Left forelimb (tissue), 1 donor: ENCODE measurements around the gene BCCIP.

ENCODE experiments used
- DNase-seq: peaks from one replicate; pipeline ENCODE4 v3.0.0-alpha.2; 2018; ENCODE audit warnings: low spot score

The BCCIP gene

DNA sequence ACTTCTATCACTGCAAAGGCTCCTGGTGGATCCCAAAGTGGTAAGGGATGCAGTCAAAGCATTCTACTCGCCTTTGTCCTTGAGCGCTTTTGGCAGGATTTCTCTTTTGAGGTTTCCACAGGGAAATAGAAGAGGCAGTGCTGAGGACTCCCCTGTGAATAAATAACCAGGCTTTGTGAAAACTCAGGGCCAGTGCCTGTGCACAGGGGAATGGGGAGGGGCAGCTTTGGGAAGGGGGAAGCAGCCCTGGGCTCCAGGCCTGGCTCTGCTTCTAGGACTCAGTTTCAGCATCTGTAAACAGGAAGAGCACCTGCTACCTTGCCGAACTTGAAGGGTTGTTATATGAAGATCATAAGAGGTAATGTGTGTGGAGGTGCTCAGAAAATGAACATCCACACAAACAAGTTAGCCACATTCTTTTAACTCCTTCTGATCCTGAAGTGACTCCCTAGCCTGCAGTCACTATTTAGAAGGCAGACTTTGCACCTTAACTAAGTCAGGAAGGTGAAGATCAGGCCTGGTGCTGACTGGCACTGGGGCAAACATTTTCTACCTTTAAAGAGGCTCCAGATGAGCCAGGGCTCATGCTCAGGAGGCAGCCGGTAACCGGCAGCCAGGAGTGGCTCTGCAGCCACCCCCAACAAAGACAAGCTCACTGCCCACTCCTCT, 25.2 kb upstream of the BCCIP start:
- peak; percentile 52 for DNase-seq

DNA sequence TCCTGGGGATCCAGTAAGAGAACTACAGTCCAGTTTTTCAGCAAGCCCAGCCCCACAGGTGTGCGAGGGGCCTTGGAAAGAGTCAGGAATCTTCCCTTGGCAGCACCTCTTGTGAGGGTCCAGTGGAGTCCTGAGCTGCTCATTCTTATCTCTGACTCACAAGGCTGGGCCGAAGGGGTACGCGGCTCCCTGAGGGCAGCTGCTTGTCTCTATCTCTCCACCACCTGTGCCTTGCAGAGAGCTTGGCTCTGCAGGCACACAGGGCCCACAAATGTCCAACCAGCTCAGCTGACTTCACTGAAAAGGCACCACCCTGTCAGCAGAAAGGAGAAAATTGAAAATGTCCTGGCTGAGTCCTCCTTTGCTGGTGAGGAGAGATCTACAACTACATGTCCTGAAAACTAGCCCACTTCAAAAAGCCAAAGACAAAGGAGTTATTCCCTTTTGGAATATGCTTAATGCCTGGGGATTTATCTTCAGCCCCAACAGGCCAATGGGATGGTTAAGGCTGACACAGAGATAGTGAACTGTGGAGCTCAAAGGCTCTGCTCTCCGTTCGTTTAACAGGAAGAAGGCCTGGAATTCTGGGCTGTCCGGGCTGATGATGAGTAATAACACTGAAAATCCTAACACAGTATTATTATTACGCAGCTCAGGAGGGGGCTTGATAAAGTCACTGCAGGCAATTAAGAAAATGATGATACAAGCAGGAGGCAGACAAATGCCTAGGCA, 23.7 kb upstream of the BCCIP start:
- no peak for DNase-seq

DNA sequence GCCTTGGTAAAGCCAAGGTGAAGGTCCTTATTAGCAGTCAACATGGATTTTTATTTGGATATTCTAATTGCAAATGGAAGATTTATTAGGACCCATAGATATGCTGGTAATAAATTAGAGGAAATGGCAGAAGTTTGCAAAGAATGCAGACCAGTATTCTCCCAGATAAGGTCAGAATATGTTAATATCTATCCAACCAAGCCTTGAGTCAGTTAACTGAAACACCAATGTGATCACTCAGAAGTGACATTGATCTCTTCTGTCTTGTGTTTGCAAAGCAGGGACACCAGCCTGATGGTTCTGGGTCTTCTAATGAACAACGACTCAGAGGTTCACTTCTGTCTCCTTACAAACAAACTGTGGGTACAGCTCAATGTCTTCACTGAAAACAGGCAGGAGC, 21.8 kb upstream of the BCCIP start:
- DNase-seq: no peak

DNA sequence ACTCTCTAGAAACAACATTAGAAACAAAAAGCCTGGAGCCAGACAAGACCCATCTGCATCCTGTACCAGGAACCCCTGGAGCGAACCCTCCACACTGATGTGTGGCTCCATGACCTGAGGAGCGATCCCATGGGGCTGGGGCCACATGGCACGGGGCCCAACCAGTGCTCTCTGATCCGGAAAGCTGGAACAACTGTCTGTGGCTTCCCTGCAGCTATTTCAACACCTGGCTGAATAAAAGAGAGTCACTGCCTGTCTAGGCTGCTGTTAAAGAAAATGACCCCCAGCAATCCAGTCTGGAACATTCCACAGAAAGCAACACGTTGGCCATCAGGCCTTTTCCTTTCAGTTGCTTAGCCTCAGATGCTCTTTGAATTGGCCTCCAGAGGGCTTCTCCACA, 21.2 kb upstream of the BCCIP start:
- no peak for DNase-seq

DNA sequence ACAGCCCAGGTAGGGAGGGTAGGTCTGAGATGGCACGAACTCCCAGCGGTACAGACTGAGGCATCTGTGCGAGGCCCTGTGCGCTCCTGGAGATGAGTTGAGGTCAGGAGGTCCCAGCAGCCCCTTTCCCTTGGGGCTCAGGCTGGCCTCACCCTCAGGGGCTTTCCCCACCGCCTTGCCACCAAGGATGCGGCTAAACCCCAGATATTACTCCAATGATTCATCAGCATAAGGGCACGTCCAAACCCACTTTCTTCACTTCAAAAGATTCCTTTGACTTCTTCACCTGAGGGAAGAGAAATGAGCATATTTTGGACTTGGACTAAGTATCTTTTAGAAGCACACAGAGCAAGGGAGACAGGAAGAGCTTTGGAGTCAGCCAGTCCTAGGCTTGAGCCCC, 20.6 kb upstream of the BCCIP start:
- no peak for DNase-seq

DNA sequence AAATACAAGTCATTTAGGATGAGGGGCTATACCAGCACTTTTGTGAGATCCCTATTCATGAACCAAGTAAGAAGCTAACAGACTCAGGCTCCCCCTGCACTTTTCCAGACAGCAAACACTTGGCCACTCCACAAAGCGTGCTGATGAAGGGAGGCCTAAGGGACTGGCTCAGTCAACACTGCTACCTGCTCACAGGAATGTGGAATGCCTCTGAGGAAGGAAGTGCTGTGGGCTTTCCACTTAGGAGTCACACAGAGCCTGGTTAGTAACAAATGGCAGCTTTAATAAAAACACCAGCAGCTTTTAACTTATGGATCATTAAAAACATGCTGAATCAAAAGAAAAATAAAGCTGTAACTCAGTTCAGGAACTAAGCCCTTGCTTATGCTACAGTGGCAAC, 15.3 kb upstream of the BCCIP start:
- no peak for DNase-seq

DNA sequence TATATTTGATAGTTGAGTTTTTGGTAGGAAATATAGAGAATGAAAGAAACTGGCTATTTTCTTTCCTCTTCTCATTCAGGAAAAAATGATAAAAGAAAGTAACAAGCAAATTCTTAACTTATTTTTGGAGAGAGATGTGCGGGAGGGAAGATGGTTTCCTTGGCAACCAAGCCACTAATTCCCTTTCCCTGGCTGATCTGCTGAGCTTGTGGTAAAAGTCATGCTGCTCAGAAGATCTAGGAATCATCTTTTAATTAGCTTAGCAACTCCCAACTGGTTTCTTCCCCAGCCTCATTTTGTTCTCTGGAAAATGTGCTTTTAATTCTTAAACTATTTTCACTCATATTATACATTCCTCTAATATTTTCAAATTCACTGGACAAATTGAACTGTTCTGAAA, 12.1 kb upstream of the BCCIP start:
- DNase-seq: no peak

DNA sequence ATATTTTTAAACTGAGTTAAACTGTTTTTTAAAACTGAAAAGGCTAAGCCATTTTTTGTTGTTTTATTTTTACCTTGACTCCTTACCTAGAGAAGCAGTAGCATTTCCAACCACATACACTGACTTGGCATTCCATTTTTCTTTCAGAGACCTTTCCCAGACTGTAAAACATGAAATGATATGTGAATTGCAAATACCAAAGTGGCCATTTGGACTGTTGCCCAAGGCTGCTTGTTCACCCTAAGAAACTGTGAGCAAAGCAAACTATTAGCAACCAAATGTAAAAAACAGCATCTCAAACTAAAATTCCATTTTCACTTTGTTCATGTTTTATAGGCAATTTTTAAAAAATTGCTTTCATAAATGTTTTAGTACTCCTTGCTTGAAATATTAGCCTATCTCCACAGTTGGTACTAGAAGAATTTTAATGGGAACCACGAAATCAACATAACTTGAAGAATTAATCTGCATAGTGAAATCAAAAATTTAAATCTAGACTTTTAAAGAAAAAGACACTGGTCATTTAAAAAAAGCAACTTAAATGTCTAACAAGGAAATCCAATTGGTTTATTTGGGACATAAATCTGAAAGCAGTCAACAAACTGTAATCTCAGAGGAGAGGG, 11.1 kb upstream of the BCCIP start:
- DNase-seq: no peak

DNA sequence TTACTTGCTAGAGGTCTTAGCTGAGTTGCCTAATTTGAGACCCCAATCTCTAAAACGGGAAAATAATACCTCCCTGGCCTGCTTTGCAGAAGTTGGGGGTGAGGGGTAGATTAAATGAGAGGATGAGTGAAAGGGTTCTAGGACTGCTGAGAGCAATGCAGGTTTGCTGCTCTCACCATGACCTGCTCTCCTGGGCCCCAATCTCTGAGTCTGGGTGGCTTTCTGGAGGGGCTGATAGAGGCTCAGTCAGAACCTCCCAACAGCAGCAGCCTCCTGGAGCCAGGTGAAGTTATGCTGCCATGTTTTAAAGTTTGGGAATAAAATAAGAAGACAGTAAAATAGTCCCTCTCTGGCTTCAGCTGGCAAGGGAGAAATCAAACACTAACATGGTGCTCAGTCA, 7.6 kb upstream of the BCCIP start:
- no peak for DNase-seq

DNA sequence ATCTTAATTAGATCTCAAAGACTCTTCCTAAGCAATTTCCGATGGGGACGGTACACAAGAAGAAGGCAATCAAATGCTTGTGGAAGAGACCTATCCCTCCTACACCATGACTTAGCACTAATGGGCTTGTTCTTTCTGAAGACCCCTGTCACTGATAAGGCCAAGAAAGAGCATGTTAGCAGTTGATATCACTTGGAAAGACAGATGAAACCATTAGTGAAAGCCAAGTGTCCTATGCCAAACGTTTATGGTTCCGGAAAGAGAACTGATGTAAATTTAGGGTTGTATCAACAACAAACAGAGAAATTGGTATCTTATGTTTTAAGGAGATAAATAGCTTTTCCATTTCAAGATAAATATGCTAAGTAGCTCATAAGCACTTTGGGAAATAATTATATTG, 6.8 kb upstream of the BCCIP start:
- no peak for DNase-seq

DNA sequence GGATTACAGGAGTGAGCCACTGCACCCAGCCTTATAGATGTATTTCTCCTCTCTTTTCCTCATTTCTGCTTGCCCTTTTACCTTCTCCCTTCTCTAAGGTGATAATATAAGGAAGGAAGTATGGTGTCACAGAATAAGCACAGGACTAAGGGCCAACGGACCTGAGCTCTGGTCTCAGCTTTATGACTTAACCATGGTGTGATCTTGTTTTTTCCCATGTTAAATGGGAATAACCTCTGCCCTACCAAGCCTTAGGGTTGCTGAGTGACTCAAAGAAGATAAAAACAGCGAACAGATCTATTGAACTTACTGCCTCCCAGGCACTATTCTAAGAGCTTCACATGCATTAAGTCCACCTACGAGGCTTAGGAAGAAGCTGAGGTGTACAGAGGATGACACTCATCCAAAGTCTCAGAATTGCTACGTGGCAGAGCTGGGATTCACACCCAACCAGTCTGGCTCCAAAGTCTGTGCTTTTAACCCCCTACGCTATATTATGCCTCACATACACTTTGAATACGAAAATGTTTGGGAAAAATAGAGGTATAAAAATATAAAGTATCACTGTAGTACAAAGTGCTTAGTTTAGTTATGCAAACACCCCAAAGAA, 5.9 kb upstream of the BCCIP start:
- no peak for DNase-seq

DNA sequence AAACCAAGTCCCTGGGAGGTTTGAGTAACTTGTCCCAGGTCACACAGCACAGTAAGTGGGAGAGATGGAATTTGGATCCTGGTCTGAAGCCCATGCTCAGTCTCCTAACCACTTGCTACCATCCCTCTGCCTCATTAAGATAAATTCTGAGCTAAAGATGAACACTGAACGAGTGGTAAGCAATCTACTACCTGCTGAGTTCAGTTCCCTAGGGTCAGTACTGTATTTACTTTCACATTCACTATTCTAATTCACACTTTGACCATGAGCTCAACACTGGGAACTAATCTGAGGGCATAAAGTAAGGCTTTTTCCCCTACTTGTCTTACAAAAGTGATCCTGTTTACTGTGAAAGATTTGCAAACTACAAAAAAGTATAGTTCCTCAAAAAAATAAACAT, 2.6 kb upstream of the BCCIP start:
- DNase-seq: no peak

DNA sequence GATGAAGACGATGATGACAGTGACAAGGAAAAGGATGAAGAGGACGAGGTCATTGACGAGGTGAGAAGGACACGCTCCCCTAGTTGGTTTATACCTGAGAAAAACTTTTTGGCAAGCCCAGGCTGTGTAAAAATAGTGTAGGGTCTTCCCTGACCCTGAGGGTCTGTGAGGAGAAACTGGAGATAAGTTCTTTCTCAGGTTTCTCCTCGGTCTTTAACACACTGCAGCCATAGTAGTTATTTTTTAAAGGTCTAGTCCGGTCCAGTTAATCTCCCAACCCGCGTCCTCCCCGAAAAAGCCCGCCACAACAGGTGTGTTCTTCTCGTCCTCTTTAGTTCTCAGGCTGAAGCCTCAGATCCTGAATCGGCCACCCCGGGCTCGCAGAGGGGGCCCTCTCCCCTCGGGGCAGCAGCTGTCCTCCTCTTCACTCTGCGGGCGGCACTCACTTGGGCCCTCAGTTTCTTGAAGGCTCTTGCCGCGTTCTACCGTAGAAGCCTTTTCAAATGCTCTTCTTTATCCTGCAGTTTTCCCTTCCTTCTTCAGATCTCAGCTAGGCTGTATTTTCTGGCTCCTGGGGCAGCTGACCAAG, 411 bp downstream of the BCCIP start:
- DNase-seq: no peak

DNA sequence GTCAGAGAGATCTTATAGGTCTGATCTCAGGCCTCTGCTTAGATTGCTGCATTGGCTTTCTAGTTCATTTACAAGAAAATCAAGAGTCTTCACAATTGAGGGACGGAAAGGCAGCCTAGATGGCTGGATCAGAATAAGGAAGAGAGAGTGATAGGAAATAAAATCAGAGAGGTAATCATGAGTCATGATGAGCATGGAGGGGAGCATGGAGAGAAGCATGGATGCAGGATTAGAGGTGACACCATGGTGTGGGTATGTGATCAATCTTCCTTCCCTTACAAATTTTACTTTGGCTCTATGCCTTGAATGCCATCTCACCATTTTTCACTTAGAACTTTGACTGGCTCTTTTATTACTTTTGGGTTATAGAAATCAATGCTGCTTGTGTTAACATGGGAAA, 1.4 kb downstream of the BCCIP start:
- DNase-seq: no peak

DNA sequence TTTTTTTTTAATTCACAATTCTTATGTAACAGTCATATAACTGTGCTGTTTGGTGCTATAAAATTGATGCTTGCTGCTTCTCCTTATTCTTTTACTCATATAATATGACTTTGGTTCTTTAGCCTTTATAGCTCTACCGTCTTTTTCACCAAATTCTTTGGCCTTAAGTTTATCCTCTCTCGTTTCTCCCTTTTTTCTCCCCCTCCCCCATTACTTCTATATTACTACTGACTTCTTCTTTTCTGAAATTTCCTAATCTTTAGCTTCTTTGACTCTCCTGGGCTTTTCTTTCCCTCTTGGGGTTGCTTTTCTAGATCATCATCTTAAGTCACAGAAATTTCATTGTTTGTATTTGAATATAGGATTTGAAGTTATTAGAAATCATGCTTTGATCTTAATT, 3.8 kb downstream of the BCCIP start:
- no peak for DNase-seq

DNA sequence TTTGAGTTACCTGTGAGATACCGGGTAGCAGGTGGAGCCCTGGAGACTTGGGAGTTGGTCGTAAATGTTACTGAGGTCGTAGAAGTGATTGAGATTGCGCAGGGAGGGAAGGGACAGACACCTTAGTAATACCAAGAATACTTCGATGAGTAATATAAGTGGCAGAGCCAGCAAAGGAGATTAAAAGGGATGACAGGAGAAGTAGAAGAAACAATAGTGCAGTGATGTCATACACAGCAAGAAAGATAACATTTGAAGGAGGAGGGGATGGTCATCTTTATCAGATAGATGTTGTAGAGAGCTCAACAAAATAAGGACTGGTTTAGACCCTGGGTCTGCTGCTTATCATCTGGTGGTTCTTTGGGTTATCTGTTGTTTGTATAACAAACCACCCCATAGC, 5.0 kb downstream of the BCCIP start:
- no peak for DNase-seq

DNA sequence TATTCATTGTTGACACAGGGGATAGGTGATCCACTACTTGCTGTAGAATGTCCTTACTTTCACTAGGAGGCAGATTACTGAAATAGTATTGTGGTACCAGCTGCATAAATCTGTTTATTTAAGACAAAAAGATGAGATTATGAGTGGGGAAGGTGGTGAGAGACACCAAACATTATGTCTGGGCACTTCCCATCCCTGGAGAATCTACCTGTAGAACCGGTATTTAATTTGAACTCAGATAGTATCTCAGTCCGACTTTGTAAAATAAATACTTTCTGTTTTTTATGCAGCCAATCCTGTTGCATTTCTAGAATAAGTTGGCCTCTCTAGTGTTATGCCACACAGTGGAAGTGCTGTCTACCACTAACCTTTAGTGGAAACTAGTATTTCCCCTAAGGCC, 13.4 kb downstream of the BCCIP start:
- no peak for DNase-seq

DNA sequence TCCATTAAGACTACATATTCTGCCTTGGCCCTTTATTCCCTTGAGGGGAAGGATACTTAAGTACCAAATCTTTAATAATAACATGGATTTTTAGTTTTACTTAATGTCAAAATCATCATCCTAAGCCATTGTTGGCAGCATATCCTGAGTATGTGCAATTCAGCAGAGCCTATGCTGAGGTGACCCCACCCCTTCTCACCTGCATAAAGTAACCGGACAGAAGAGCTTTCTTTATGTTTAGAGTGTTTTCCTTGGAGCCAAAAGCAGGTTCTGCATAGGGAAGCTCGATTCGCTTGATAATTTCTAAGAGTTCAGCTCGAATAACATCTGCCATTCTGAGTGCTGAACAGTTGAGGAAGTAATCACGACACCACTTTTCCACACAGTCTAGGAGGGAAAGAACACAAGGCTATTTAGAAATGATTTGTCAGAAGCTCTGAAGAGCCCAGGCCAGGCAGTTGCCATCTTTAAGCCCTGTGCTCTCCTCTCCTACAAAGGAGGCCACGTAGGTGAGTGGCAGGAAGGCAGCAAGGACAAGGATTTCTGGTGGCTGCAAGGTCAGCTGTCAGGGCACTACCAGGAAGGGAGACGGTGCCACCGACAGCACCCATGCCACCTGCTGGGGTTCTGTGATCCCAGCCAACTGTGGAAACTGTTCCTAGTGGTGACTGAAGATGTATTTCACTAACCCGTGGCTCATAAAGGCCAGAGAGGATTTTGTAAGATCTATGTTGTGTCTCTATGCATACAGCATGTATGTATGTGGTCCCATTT, 15.6 kb downstream of the BCCIP start:
- no peak for DNase-seq

DNA sequence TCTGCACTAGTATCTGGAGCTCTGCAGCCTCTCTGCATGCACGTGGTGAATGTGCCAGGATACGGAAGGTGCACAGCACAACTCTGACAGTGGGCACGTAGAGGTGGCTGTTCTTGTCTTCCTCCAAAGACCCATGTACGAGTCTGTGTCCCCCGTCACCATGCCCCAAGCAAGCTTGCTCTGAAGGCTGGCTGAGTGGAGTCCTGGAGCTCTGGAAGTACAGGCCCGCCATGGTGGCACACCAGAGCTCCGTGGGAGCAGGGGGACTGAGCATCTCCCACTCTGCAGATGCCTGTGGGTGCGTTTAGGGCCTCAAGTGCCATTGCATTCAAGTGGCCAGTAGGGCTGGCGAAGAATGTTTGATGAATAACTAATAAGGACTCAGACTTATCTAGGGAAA, 17.1 kb downstream of the BCCIP start:
- DNase-seq: no peak

DNA sequence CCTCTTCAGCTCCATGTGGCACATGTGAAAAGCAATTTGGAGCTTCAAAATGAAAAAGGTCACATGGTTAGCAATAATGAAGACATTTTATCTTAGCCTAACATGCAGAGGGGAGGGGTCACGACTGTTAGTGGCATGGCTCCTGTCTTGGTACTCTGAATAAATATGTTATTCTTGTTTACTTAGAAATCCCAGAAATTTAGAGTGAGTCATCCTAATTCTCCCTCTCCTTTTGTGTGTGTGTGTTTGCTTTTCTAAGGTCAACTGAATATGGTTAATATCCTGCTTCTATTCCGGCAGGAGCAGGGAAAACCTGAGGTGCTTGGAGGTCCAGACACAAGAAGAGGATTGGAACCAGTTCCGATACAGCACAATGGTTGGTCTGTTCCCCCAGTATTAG, 17.6 kb downstream of the BCCIP start:
- DNase-seq: no peak

DNA sequence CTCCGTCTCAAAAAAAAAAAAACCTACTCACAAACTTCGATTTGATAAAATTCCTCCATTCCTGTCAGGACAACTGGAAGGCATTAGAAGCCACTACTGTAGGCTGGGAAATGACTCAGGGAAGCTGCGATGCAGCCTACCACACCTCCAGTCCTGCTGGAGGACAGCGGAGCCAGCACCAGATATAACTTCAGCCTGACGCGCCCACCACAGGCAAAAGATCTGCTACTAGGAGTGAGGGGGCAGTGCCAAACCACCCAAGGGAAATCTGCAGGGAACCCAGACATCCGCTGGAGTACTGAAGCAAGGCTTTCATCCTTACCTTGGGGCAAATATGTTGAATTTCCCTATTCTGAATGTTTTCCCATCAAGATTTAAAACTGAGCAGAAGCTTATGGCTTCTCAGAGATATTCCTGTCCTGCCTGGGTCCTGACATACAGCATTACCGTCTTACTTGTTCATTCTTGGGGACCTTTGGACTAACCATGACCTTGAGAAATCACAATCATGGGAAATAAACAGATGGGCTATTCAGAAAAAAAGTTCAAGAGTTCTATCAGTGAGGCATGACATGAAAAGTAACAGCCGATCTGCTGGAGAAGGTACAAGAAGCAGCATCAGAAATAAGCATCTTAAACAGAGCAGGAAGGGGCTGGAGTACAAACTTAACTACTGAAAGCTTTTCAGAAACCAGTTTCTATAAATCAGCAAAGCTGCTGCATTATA, 20.4 kb downstream of the BCCIP start:
- DNase-seq: no peak
